IMR-90 (cell line): ENCODE data around the gene JPT2. TPM values are rescaled to one million over a fixed set of nuclear protein-coding genes. Genes with fewer than 3 reads are reported as not detected.

Source experiments
- ATAC-seq: fragments of 200-7000 bp; cut with Tn5 transposase; 2 replicates; pipeline ENCODE4 v1.9.1; 2020; ENCODE audit warnings: low read depth, mild to moderate bottlenecking, moderate library complexity
- BruUV-seq: library from RNA; stranded (reverse); fragments of 400-500 nt; replicated peaks from 2 replicates; lab custom pipeline; 2021; lab: Mats Ljungman, UMichigan
- CTCF ChIA-PET: fragments of 300-600 bp; formaldehyde crosslinking; extraction: SDS; loops from one replicate; lab custom pipeline; 2021; ENCODE audit warnings: antibody characterized with exemption; lab: Yijun Ruan, JAX
- POLR2A ChIA-PET: fragments of 300-600 bp; sonication (Branson Sonifier 250); formaldehyde crosslinking; loops from one replicate; lab custom pipeline; 2022; ENCODE audit warnings: antibody characterized with exemption; ENCODE audit not compliant: unreplicated experiment; lab: Charles Lee
- DNase-seq: peaks from one replicate; pipeline ENCODE4 v3.0.0; 2013
- H2AFZ ChIP-seq: replicated peaks from 2 replicates; pipeline ENCODE3; 2013; ENCODE audit warnings: low read length, mild to moderate bottlenecking; ENCODE audit not compliant: poor library complexity
- H2AK5ac ChIP-seq: 2 replicates; pipeline ENCODE4 v1.6.1; 2013; ENCODE audit warnings: low read depth, low read length, inconsistent platforms
- H2AK9ac ChIP-seq: replicated peaks from 2 replicates; pipeline ENCODE3; 2013; ENCODE audit warnings: mild to moderate bottlenecking, low read depth, low read length, moderate library complexity; ENCODE audit not compliant: poor library complexity
- H2BK120ac ChIP-seq: 2 replicates; pipeline ENCODE4 v1.6.1; 2013; ENCODE audit warnings: low read depth, low read length, inconsistent platforms
- H2BK15ac ChIP-seq: 3 replicates; pipeline ENCODE4 v1.6.1; 2013; ENCODE audit warnings: low read depth, low read length, inconsistent platforms
- H2BK20ac ChIP-seq: 2 replicates; pipeline ENCODE4 v1.6.1; 2013; ENCODE audit warnings: low read depth, mild to moderate bottlenecking, inconsistent platforms, low read length, moderate library complexity
- H2BK5ac ChIP-seq: 2 replicates; pipeline ENCODE4 v1.6.1; 2013; ENCODE audit warnings: mild to moderate bottlenecking, low read depth, low read length, inconsistent platforms; ENCODE audit not compliant: poor library complexity, severe bottlenecking
- H3K14ac ChIP-seq: replicated peaks from 2 replicates; pipeline ENCODE4 v1.6.1; 2013; ENCODE audit warnings: low read depth, low read length, inconsistent platforms
- H3K18ac ChIP-seq: 2 replicates; pipeline ENCODE4 v1.6.1; 2013; ENCODE audit warnings: low read depth, low read length, control low read depth
- H3K23ac ChIP-seq: 2 replicates; pipeline ENCODE4 v1.6.1; 2013; ENCODE audit warnings: low read depth, low read length, inconsistent platforms
- H3K27ac ChIP-seq: 2 replicates; pipeline ENCODE4 v1.5.1; 2013; ENCODE audit warnings: mild to moderate bottlenecking, control low read depth, low read length; ENCODE audit not compliant: insufficient read depth
- H3K27me3 ChIP-seq: 2 replicates; pipeline ENCODE4 v1.6.1; 2013; ENCODE audit warnings: low read length; ENCODE audit not compliant: control insufficient read depth, insufficient read depth
- H3K36me3 ChIP-seq: 2 replicates; pipeline ENCODE4 v1.6.1; 2013; ENCODE audit warnings: low read length, mixed read lengths; ENCODE audit not compliant: control insufficient read depth, insufficient read depth
- H3K4ac ChIP-seq: 2 replicates; pipeline ENCODE4 v1.6.1; 2013; ENCODE audit warnings: low read depth, low read length, inconsistent platforms
- H3K4me1 ChIP-seq: 2 replicates; pipeline ENCODE4 v1.6.1; 2013; ENCODE audit warnings: low read length, mixed read lengths; ENCODE audit not compliant: control insufficient read depth, insufficient read depth
- H3K4me2 ChIP-seq: 2 replicates; pipeline ENCODE4 v1.6.1; 2013; ENCODE audit warnings: low read depth, mild to moderate bottlenecking, control low read depth, low read length, moderate library complexity
- H3K4me3 ChIP-seq: 2 replicates; pipeline ENCODE4 v1.5.1; 2013; ENCODE audit warnings: low read depth, mild to moderate bottlenecking, control low read depth, low read length, moderate library complexity; ENCODE audit not compliant: insufficient read depth
- H3K56ac ChIP-seq: 2 replicates; pipeline ENCODE4 v1.6.1; 2013; ENCODE audit warnings: low read length, inconsistent platforms; ENCODE audit not compliant: insufficient read depth; ENCODE audit errors: extremely low read depth
- H3K79me1 ChIP-seq, 2 experiments: 2 replicates each; pipeline ENCODE4 v1.6.1; 2013; ENCODE audit warnings: low read length in 2 of 2, inconsistent platforms in 1 of 2, low read depth in 1 of 2
- H3K9ac ChIP-seq: 2 replicates; pipeline ENCODE4 v1.6.1; 2013; ENCODE audit warnings: low read depth, low read length, control low read depth
- H3K9me1 ChIP-seq: 2 replicates; pipeline ENCODE4 v1.6.1; 2013; ENCODE audit warnings: low read length, inconsistent platforms; ENCODE audit not compliant: insufficient read depth
- H3K9me3 ChIP-seq: 2 replicates; pipeline ENCODE4 v1.6.1; 2013; ENCODE audit warnings: low read length; ENCODE audit not compliant: control insufficient read depth, insufficient read depth
- H4K20me1 ChIP-seq: 2 replicates; pipeline ENCODE4 v1.6.1; 2013; ENCODE audit warnings: low read length, inconsistent platforms; ENCODE audit not compliant: insufficient read depth
- H4K5ac ChIP-seq: 2 replicates; pipeline ENCODE4 v1.6.1; 2013; ENCODE audit warnings: mild to moderate bottlenecking, low read depth, low read length, control low read depth
- H4K8ac ChIP-seq, 2 experiments: 2 replicates each; pipeline ENCODE4 v1.6.1; 2013; ENCODE audit warnings: low read depth in 2 of 2, low read length in 2 of 2, control low read depth in 1 of 2, inconsistent platforms in 1 of 2
- H4K91ac ChIP-seq: 2 replicates; pipeline ENCODE4 v1.6.1; 2013; ENCODE audit warnings: low read depth, low read length, inconsistent platforms; ENCODE audit not compliant: insufficient read depth
- BHLHE40 ChIP-seq: fragments of 150-350 bp; IDR thresholded peaks from 2 replicates; pipeline ENCODE4 v1.6.1; 2016; ENCODE audit warnings: mild to moderate bottlenecking, low read depth, low read length
- CEBPB ChIP-seq: IDR thresholded peaks from 2 replicates; pipeline ENCODE4 v1.6.1; 2012; ENCODE audit warnings: low read depth, low read length, improper control_type of control experiment
- CHD1 ChIP-seq: IDR thresholded peaks from 2 replicates; pipeline ENCODE4 v1.6.1; 2012; ENCODE audit warnings: low read depth, low read length, improper control_type of control experiment
- CTCF ChIP-seq: conservative IDR thresholded peaks from 2 replicates; pipeline ENCODE4 v1.5.1; 2012; ENCODE audit warnings: mild to moderate bottlenecking, low read depth, low read length, improper control_type of control experiment
- FOS ChIP-seq: fragments of 150-350 bp; IDR thresholded peaks from 2 replicates; pipeline ENCODE4 v1.6.1; 2016; ENCODE audit warnings: low read depth, low read length
- MAZ ChIP-seq: IDR thresholded peaks from 2 replicates; pipeline ENCODE4 v1.6.1; 2012; ENCODE audit warnings: low read depth, mild to moderate bottlenecking, low read length, improper control_type of control experiment, moderate library complexity, borderline replicate concordance
- NFE2L2 ChIP-seq: fragments of 150-350 bp; IDR thresholded peaks from 2 replicates; pipeline ENCODE4 v1.6.1; 2016; ENCODE audit warnings: low read depth, mild to moderate bottlenecking, low read length
- POLR2A ChIP-seq: IDR thresholded peaks from 2 replicates; pipeline ENCODE4 v1.6.1; 2012; ENCODE audit warnings: mild to moderate bottlenecking, low read depth, low read length
- RAD21 ChIP-seq: IDR thresholded peaks from 2 replicates; pipeline ENCODE4 v1.6.1; 2012; ENCODE audit warnings: low read length, improper control_type of control experiment
- RCOR1 ChIP-seq: IDR thresholded peaks from 2 replicates; pipeline ENCODE4 v1.6.1; 2012; ENCODE audit warnings: mild to moderate bottlenecking, low read length, improper control_type of control experiment; ENCODE audit not compliant: insufficient replicate concordance
- SMC3 ChIP-seq: fragments of 150-350 bp; IDR thresholded peaks from 2 replicates; pipeline ENCODE4 v1.6.1; 2016; ENCODE audit warnings: low read depth, mild to moderate bottlenecking, antibody characterized with exemption, low read length, moderate library complexity
- WGBS, 2 experiments: methylation state at CpG; one replicate each; pipeline versions ENCODE4 v1.1.5 to v1.1.7; 2013; ENCODE audit warnings: missing lambda C conversion rate in 2 of 2; ENCODE audit not compliant: insufficient read length in 1 of 2; ENCODE audit errors: extremely low coverage in 2 of 2; 5-methylcytosine and 5-hydroxymethylcytosine counted together
- dilution Hi-C: fragments of 300-500 bp; cut with HindIII; formaldehyde crosslinking; loops from one replicate; pipeline ENCODE4 v1.14.3; 2018; ENCODE audit warnings: low sequenced_read_pairs; ENCODE audit not compliant: unreplicated experiment
- in situ Hi-C: fragments of 300-500 bp; cut with MboI; formaldehyde crosslinking; loops from 3 replicates; pipeline ENCODE4 v1.14.3; 2019; ENCODE audit warnings: low sequenced_read_pairs, inconsistent platforms, mixed read lengths
- intact Hi-C: fragments of 100-400 bp; cut with micrococcal nuclease; formaldehyde crosslinking; loops from 2 replicates; pipeline ENCODE4 v1.10.0; 2022
- polyA plus RNA-seq, 3 experiments: library from polyadenylated mRNA; depleted of rRNA; stranded (reverse); fragments of >200 nt; gene quantifications; 2 replicates each; pipeline ENCODE4 v1.2.3, GENCODE V29; 2012; ENCODE audit warnings: low replicate concordance in 1 of 3
- total RNA-seq: library from RNA; depleted of rRNA; stranded (reverse); fragments of >200 nt; gene quantifications from 2 replicates; pipeline ENCODE4 v1.2.3, GENCODE V29; 2012
- TF ChIP-seq, protein P1 (sequence below): fragments of 150-350 bp; IDR thresholded peaks from 2 replicates; pipeline ENCODE4 v1.6.1; 2017; ENCODE audit warnings: mild to moderate bottlenecking, antibody characterized with exemption, low read length, low read depth

The JPT2 gene
- total and polyA plus RNA-seq, 2 of the 4 experiments (the other 2 are of a cell fraction), result 40.0 to 41.5 TPM

DNA sequence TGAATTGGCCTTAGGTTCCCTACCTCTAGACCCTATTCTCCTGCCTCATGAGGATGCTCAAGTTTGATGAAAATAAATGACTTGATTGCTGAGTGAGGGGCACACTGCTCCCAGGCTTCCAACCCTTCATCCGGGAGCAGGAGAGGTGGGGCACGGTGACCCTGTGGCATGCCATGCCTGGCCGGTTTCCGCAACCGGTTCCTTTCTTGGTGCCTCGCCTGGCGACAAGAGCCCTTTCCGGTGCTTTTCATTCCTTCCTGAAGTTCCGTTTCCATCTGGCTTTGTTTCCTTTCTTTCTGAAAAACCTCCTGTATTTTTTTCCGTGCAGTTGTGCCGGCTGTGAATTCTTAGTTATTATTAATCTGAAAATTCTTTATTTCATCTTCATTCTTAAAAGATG is 38.2 kb upstream of the JPT2 start:
- Histone ChIP-seq H3K79me1 (peaks cover 21 to 41% of the 10 kb centered on the region in 2 experiments), H3K56ac (no peak overlapping the region), H3K36me3 (peaks cover 78% of the 10 kb centered on the region), H2AFZ (no peak overlapping the region), H3K9me3 (no peaks in the 10 kb centered on the region), H3K23ac (no peak overlapping the region), H3K27me3 (no peaks in the 10 kb centered on the region), H3K9me1 (peaks cover 7% of the 10 kb centered on the region; the same call in 1 of the 2 replicates), H3K4me3 (no peak overlapping the region), H2AK5ac (no peak overlapping the region), H4K8ac (no peak overlapping the region), H3K14ac (no peak overlapping the region), H3K4me2 (no peak overlapping the region), H3K27ac (no peak overlapping the region), H4K20me1 (peaks cover 35% of the 10 kb centered on the region), H3K9ac (no peak overlapping the region), H3K4ac (no peak overlapping the region), H3K4me1 (no peaks in the 10 kb centered on the region), H2BK15ac (no peak overlapping the region), H2BK5ac (no peak overlapping the region), H4K91ac (no peak overlapping the region), H4K5ac (no peak overlapping the region), H3K18ac (no peak overlapping the region), H2BK120ac (no peak overlapping the region), H2BK20ac (no peak overlapping the region), H2AK9ac (no peak overlapping the region)
- DNase-seq (no peak), ATAC-seq (no peak)
- POLR2A ChIA-PET, result no interaction called here
- WGBS, 2 experiments, result 95% methylated on average over 4 of the region's 11 CpGs; no CpG with 5 or more reads in 1 of the 2 experiments
- intact Hi-C loops, result no loop called here
- TF ChIP-seq FOS (no peak), MAZ (no peak), POLR2A (no peak), CEBPB (no peak), RCOR1 (no peak), SMC3 (no peak), CTCF (no peak), BHLHE40 (no peak), CHD1 (no peak), NFE2L2 (no peak), RAD21 (no peak)
- TF ChIP-seq, protein P1, sequence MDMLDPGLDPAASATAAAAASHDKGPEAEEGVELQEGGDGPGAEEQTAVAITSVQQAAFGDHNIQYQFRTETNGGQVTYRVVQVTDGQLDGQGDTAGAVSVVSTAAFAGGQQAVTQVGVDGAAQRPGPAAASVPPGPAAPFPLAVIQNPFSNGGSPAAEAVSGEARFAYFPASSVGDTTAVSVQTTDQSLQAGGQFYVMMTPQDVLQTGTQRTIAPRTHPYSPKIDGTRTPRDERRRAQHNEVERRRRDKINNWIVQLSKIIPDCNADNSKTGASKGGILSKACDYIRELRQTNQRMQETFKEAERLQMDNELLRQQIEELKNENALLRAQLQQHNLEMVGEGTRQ, result no peak
- CTCF ChIA-PET, result no interaction called here
- in situ Hi-C loops, result no loop called here
- BruUV-seq, result no TSS peak
- dilution Hi-C loops, result no loop called here
